K562 (cell line): Measurements from ENCODE around the gene MAD1L1. TPM values are rescaled to one million over a fixed set of nuclear protein-coding genes. Genes with fewer than 3 reads are reported as not detected.

Source experiments
- EGR1 ChIP-seq: fragments of 450-650 bp; conservative IDR thresholded peaks from 2 replicates; pipeline ENCODE4 v1.6.1; 2017; ENCODE audit warnings: mild to moderate bottlenecking
- ETV1 ChIP-seq: fragments of 450-650 bp; conservative IDR thresholded peaks from 2 replicates; pipeline ENCODE4 v1.6.1; 2016; ENCODE audit warnings: missing genetic modification characterization, control low read depth, low read depth, missing compliant biosample characterization
- HDAC1 ChIP-seq, 2 experiments: fragments of 450-650 bp; IDR thresholded peaks; 2 replicates each; pipeline ENCODE4 v1.6.1; 2016 to 2017; ENCODE audit warnings: inconsistent platforms in 1 of 2, mild to moderate bottlenecking in 1 of 2, moderate library complexity in 1 of 2
- HDAC8 ChIP-seq: fragments of 450-650 bp; IDR thresholded peaks from 2 replicates; pipeline ENCODE4 v1.6.1; 2016; ENCODE audit warnings: mild to moderate bottlenecking, missing genetic modification characterization, moderate library complexity, missing compliant biosample characterization
- HNRNPL ChIP-seq: fragments of 200-400 bp; formaldehyde crosslinking; IDR thresholded peaks from 2 replicates; pipeline ENCODE4 v1.6.1; 2017; ENCODE audit warnings: low read depth, mild to moderate bottlenecking, low read length
- HNRNPLL ChIP-seq: fragments of 200-400 bp; formaldehyde crosslinking; IDR thresholded peaks from 2 replicates; pipeline ENCODE4 v1.6.1; 2017; ENCODE audit warnings: low read length, low read depth, mild to moderate bottlenecking; ENCODE audit not compliant: poor library complexity, severe bottlenecking
- IRF2 ChIP-seq: sonication (generic); formaldehyde crosslinking; IDR thresholded peaks from 2 replicates; pipeline ENCODE4 v1.8.1; 2022; ENCODE audit warnings: mild to moderate bottlenecking, missing genetic modification reagents
- MAZ ChIP-seq, 2 experiments: fragments of 450-650 bp in 1 of 2; sonication (generic) in 1 of 2; formaldehyde crosslinking; IDR thresholded peaks in 1 of 2; conservative IDR thresholded peaks in 1 of 2; 2 replicates each; pipeline versions ENCODE4 v1.4.0 to v1.5.0; 2020; ENCODE audit warnings: mild to moderate bottlenecking in 1 of 2, missing genetic modification reagents in 1 of 2
- MYC ChIP-seq, 2 experiments: fragments of 250-450 bp in 1 of 2; sonication (Bioruptor Pico) in 1 of 2; IDR thresholded peaks; 2 replicates each; pipeline versions ENCODE4 v1.5.1 to v1.6.1; 2012 to 2021; ENCODE audit warnings: low read depth in 2 of 2, borderline replicate concordance in 1 of 2, improper control_type of control experiment in 1 of 2, low read length in 1 of 2, mild to moderate bottlenecking in 1 of 2, moderate library complexity in 1 of 2
- NR1H2 ChIP-seq: sonication (generic); formaldehyde crosslinking; IDR thresholded peaks from 2 replicates; pipeline ENCODE4 v1.4.0; 2020; ENCODE audit warnings: mild to moderate bottlenecking, missing genetic modification reagents
- PHB ChIP-seq: fragments of 250-450 bp; sonication (Bioruptor Pico); IDR thresholded peaks from 2 replicates; pipeline ENCODE4 v1.5.0; 2021
- POLR2B ChIP-seq: fragments of 450-650 bp; IDR thresholded peaks from 2 replicates; pipeline ENCODE4 v1.6.1; 2018; ENCODE audit warnings: low read depth; ENCODE audit not compliant: partially characterized antibody
- PTTG1 ChIP-seq: fragments of 450-650 bp; IDR thresholded peaks from 2 replicates; pipeline ENCODE4 v1.6.1; 2016; ENCODE audit warnings: low read depth, mild to moderate bottlenecking, missing genetic modification characterization, missing compliant biosample characterization
- PYGO2 ChIP-seq: fragments of 450-650 bp; IDR thresholded peaks from 2 replicates; pipeline ENCODE4 v1.6.1; 2016; ENCODE audit warnings: mild to moderate bottlenecking, missing genetic modification characterization, moderate library complexity, missing compliant biosample characterization
- RCOR1 ChIP-seq, 2 experiments: IDR thresholded peaks; 2 replicates each; pipeline ENCODE4 v1.6.1; 2012; ENCODE audit warnings: low read depth in 2 of 2, low read length in 2 of 2, borderline replicate concordance in 1 of 2, improper control_type of control experiment in 1 of 2
- SIX5 ChIP-seq, 2 experiments: IDR thresholded peaks; 2 replicates each; pipeline ENCODE4 v1.6.1; 2011; ENCODE audit warnings: low read length in 2 of 2, borderline replicate concordance in 1 of 2, low read depth in 1 of 2, mild to moderate bottlenecking in 1 of 2, moderate library complexity in 1 of 2; ENCODE audit not compliant: insufficient read depth in 1 of 2
- SREBF1 ChIP-seq: fragments of 150-350 bp; IDR thresholded peaks from 2 replicates; pipeline ENCODE4 v1.6.1; 2014; ENCODE audit warnings: antibody characterized with exemption, low read depth, low read length, borderline replicate concordance
- TGIF2 ChIP-seq: sonication (generic); formaldehyde crosslinking; IDR thresholded peaks from 2 replicates; pipeline ENCODE4 v1.8.1; 2022; ENCODE audit warnings: mild to moderate bottlenecking, missing genetic modification reagents, moderate library complexity
- TRIM25 ChIP-seq: fragments of 450-650 bp; IDR thresholded peaks from 2 replicates; pipeline ENCODE4 v1.7.0; 2016; ENCODE audit warnings: borderline replicate concordance
- VEZF1 ChIP-seq: fragments of 200-800 bp; sonication (Bioruptor generic); IDR thresholded peaks from 2 replicates; pipeline ENCODE4 v1.6.1; 2017; ENCODE audit warnings: missing genetic modification characterization, missing compliant biosample characterization
- ZNF398 ChIP-seq: fragments of 250-450 bp; sonication (Bioruptor Pico); IDR thresholded peaks from 2 replicates; pipeline ENCODE4 v1.8.0; 2021; ENCODE audit warnings: moderate library complexity, mild to moderate bottlenecking, inconsistent platforms
- ZNF780A ChIP-seq: fragments of 250-450 bp; sonication (Bioruptor Pico); IDR thresholded peaks from 2 replicates; pipeline ENCODE4 v1.5.0; 2021; ENCODE audit warnings: mild to moderate bottlenecking
- polyA plus RNA-seq, 8 experiments: library from polyadenylated mRNA; depleted of rRNA in 4 of 8; stranded (reverse) in 5 of 8; unstranded in 3 of 8; fragments of >200 nt; fragmentation: Nextera tagmentation in 2 of 8; fragmentation: Illumina TruSeq in 1 of 8; extraction: Ambion mirVana in 2 of 8; extraction: Trizol in 1 of 8; gene quantifications; 2 replicates each; pipeline versions ENCODE4 v1.2.1 to v1.2.3, GENCODE V29; 2011 to 2014; ENCODE audit warnings: inconsistent platforms in 1 of 8, missing spikeins in 1 of 8
- total RNA-seq, 7 experiments: library from RNA; depleted of rRNA in 6 of 7; stranded (reverse); fragments of >200 nt in 6 of 7; fragmentation: Illumina TruSeq in 2 of 7; extraction: Trizol in 2 of 7; gene quantifications; 2 replicates each; pipeline versions ENCODE4 v1.2.1 to v1.2.3, GENCODE V29; 2011 to 2021; ENCODE audit warnings: low replicate concordance in 1 of 7

The MAD1L1 gene
- total and polyA plus RNA-seq, 9 of the 15 experiments (the other 6 are each of a cell fraction or from before 2014, with no cell fraction given), result 1.7 to 89.7 (median 18.0) TPM

GRCh38 chr7:2019711-2020511 is 212.8 kb downstream of the MAD1L1 start (continued):
- TF ChIP-seq TRIM25 (no peak), HNRNPL (no peak), RCOR1 (IDR thresholded peaks at IDR 0.05; ENCODE audit: borderline replicate concordance in 1 of 2, low read depth in 2 of 2, low read length in 2 of 2) (peak in 1 of 2 experiments; percentile 38; a peak in 1 of 4 replicates), TGIF2 (no peak), HDAC8 (tag) (0 out of 2 replicates have a peak, but pooled peaks have one; percentile 24), HNRNPLL (no peak), PTTG1 (tag) (no peak), NR1H2 (CRISPR knock-in tag) (no peak), POLR2B (peak; percentile 55), ZNF398 (CRISPR knock-in tag) (no peak), SREBF1 (no peak), SIX5 (IDR thresholded peaks at IDR 0.05; ENCODE audit: borderline replicate concordance in 1 of 2, insufficient read depth in 1 of 2, low read depth in 1 of 2, low read length in 2 of 2) (no peak), HDAC1 (IDR thresholded peaks at IDR 0.05) (peak in 1 of 2 experiments; percentile 83; a peak in 2 of 4 replicates), VEZF1 (peak; percentile 87), PYGO2 (tag) (no peak), ETV1 (tag) (peak; percentile 10; the same call in 1 of the 2 replicates), MYC (IDR thresholded peaks at IDR 0.05; ENCODE audit: low read depth, low read length) (peak; percentile 84), MYC (CRISPR knock-in tag; IDR thresholded peaks at IDR 0.05; ENCODE audit: borderline replicate concordance, low read depth) (peak; percentile 37), ZNF780A (CRISPR knock-in tag) (no peak), EGR1 (peak; percentile 100), PHB (CRISPR knock-in tag) (peak; percentile 70; the same call in 1 of the 2 replicates), IRF2 (CRISPR knock-in tag) (no peak), MAZ (CRISPR knock-in tag; conservative IDR thresholded peaks at IDR 0.05 in 1 of 2, IDR thresholded peaks at IDR 0.05 in 1 of 2) (peak; percentile 23 to 85; a peak in 2 of 4 replicates)
